Measurements from ENCODE around the gene GABRR3. TPM values are rescaled to one million over a fixed set of nuclear protein-coding genes. Genes with fewer than 3 reads are reported as not detected.
A peak's percentile ranks its signal among the peaks of the same experiment; 100 is the strongest.

GABRR3 gene
- total and polyA plus RNA-seq, 12 donors: not detected

DNA sequence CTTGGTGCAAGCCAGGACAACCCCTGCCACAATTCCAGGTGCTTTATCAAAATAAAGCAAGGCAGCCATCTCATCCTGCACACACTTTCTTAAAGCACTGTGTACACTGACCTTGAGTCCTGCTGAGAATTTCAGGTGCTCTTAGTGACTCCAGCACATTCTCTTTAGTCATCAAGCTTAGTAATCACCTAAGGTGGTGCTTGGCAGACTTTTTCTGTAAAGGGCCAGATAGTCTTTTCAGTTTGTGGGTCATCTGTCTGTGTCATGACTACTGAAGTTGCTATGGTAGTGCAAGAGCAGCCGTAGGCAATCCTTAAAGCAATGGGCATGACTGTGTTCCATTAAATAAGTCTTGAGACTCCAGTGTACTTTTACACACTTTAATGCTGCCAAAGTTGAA is 99.3 kb downstream of the GABRR3 start:
- WGBS, 2 donors: 97 to 100% methylated on average over 1 of the region's 1 CpG
- TF ChIP-seq, protein P1, sequence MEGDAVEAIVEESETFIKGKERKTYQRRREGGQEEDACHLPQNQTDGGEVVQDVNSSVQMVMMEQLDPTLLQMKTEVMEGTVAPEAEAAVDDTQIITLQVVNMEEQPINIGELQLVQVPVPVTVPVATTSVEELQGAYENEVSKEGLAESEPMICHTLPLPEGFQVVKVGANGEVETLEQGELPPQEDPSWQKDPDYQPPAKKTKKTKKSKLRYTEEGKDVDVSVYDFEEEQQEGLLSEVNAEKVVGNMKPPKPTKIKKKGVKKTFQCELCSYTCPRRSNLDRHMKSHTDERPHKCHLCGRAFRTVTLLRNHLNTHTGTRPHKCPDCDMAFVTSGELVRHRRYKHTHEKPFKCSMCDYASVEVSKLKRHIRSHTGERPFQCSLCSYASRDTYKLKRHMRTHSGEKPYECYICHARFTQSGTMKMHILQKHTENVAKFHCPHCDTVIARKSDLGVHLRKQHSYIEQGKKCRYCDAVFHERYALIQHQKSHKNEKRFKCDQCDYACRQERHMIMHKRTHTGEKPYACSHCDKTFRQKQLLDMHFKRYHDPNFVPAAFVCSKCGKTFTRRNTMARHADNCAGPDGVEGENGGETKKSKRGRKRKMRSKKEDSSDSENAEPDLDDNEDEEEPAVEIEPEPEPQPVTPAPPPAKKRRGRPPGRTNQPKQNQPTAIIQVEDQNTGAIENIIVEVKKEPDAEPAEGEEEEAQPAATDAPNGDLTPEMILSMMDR (IDR thresholded peaks at IDR 0.05): no peak
- ATAC-seq: peak in 1 of 8 donors; percentile 26
- Histone ChIP-seq H3K9me3 (no peaks in the 10 kb centered on the region), H3K36me3 (peaks cover 0 to 99% (median 28%) of the 10 kb centered on the region in 9 donors), H3K4me3 (no peak overlapping the region), H3K27me3 (no peaks in the 10 kb centered on the region), H3K4me1 (peaks cover 0 to 25% (median 3%) of the 10 kb centered on the region in 9 donors), H3K27ac (no peak overlapping the region)
- DNase-seq: no peak
- intact Hi-C loops (cut with DNase I): loop anchor here in 1 of 10 donors (10.0 kb wide), 1 partner anchor 79 kb away; no protein-coding TSS in a partner anchor

Other genes with a start within 250 kb of the GABRR3 start
- gene CRYBG3, start 213.3 kb downstream of the GABRR3 start, total RNA-seq: 10 to 100 TPM; 15.9 to 39.2 (median 28.7) TPM
- gene CRYBG3, start 213.3 kb downstream of the GABRR3 start, polyA plus RNA-seq: 1 to 10 TPM; 8.0 to 8.7 TPM
- gene RIOX2, start 62.9 kb downstream of the GABRR3 start, total RNA-seq: 10 to 100 TPM in 9 of 10 donors, 1 to 10 TPM in 1; 9.1 to 15.8 (median 12.8) TPM
- gene RIOX2, start 62.9 kb downstream of the GABRR3 start, polyA plus RNA-seq: 10 to 100 TPM in 1 of 2 donors, 1 to 10 TPM in 1; 8.4 to 10.0 TPM
- not detected for gene OR5AC2, start 51.9 kb upstream of the GABRR3 start, total RNA-seq
- not detected for gene OR5AC2, start 51.9 kb upstream of the GABRR3 start, polyA plus RNA-seq
- not detected for gene OR5H1, start 95.4 kb upstream of the GABRR3 start, total RNA-seq
- not detected for gene OR5H1, start 95.4 kb upstream of the GABRR3 start, polyA plus RNA-seq
- gene OR5H14, start 112.2 kb upstream of the GABRR3 start, total RNA-seq: not detected
- not detected for gene OR5H14, start 112.2 kb upstream of the GABRR3 start, polyA plus RNA-seq
- not detected for gene OR5H15, start 131.4 kb upstream of the GABRR3 start, total RNA-seq
- not detected for gene OR5H15, start 131.4 kb upstream of the GABRR3 start, polyA plus RNA-seq
- gene OR5H6, start 228.9 kb upstream of the GABRR3 start, total RNA-seq: not detected
- gene OR5H6, start 228.9 kb upstream of the GABRR3 start, polyA plus RNA-seq: not detected
- gene OR5H2, start 247.2 kb upstream of the GABRR3 start, total RNA-seq: not detected
- gene OR5H2, start 247.2 kb upstream of the GABRR3 start, polyA plus RNA-seq: not detected